HG03558 (cell line): ENCODE data around the gene C3orf38.
"Not testable (repeated sequence)": the region's sequence is repeated elsewhere in the genome, so short reads cannot be mapped to it uniquely, and the experiment has no call there.

Source experiments
- ATAC-seq: cut with Tn5 transposase; IDR thresholded peaks from one replicate; pipeline ENCODE4 v1.9.1; 2021; ENCODE audit warnings: moderate number of reproducible peaks; ENCODE audit not compliant: unreplicated experiment; ENCODE audit errors: extremely low read depth

Gene C3orf38

GRCh38 chr3:88151358-88151757 is 1.6 kb downstream of the C3orf38 start:
- ATAC-seq, result no peak

- ATAC-seq, result no peak
These were observed 3.1 kb downstream of the C3orf38 start for GRCh38 chr3:88152841-88153240.

- ATAC-seq, result no peak
These were observed 16.7 kb downstream of the C3orf38 start for GRCh38 chr3:88166419-88166971.

GRCh38 chr3:88167173-88167572 is 17.4 kb downstream of the C3orf38 start:
- ATAC-seq, result no peak

- no peak for ATAC-seq
These were observed 17.9 kb downstream of the C3orf38 start for GRCh38 chr3:88167704-88168103.

GRCh38 chr3:88168171-88168570 is 18.4 kb downstream of the C3orf38 start:
- no peak for ATAC-seq

- ATAC-seq, result peak; percentile 80
These were observed 30.7 kb downstream of the C3orf38 start for GRCh38 chr3:88180398-88180999.

- not testable (repeated sequence) for ATAC-seq
These were observed 32.6 kb downstream of the C3orf38 start for GRCh38 chr3:88182165-88182918.

- no peak for ATAC-seq
These were observed 38.7 kb downstream of the C3orf38 start for GRCh38 chr3:88188436-88188835.

GRCh38 chr3:88189361-88189810 is 39.6 kb downstream of the C3orf38 start:
- peak; percentile 90 for ATAC-seq

- no peak for ATAC-seq
These were observed 42.2 kb downstream of the C3orf38 start for GRCh38 chr3:88191872-88192409.

- ATAC-seq, result no peak
These were observed 42.9 kb downstream of the C3orf38 start for GRCh38 chr3:88192631-88193030.

- no peak for ATAC-seq
These were observed 46.2 kb downstream of the C3orf38 start for GRCh38 chr3:88195951-88196434.

GRCh38 chr3:88198121-88198520 is 48.4 kb downstream of the C3orf38 start:
- no peak for ATAC-seq

GRCh38 chr3:88203642-88204055 is 53.9 kb downstream of the C3orf38 start:
- ATAC-seq, result peak; percentile 90
